Ovary (tissue), 9 donors: ENCODE data around the gene THSD8. TPM values are rescaled to one million over a fixed set of nuclear protein-coding genes. Genes with fewer than 3 reads are reported as not detected.

Experiments used
- DNase-seq, 5 donors: peaks; one replicate each; pipeline ENCODE4 v3.0.0-alpha.2; 2019 to 2020
- H3K27ac ChIP-seq, 2 donors: fragments of 200-600 bp; one replicate each; pipeline versions ENCODE4 v1.5.1 to v1.8.0; 2019 to 2022
- H3K27me3 ChIP-seq: fragments of 200-600 bp; one replicate; pipeline ENCODE4 v1.8.0; 2022
- H3K36me3 ChIP-seq: fragments of 200-600 bp; sonication (generic); one replicate; pipeline ENCODE4 v1.5.1; 2019
- H3K4me1 ChIP-seq: one replicate; pipeline ENCODE4 v1.8.1; 2013; ENCODE audit warnings: mild to moderate bottlenecking, moderate library complexity; ENCODE audit not compliant: insufficient read depth
- H3K4me3 ChIP-seq: fragments of 200-600 bp; sonication (generic); one replicate; pipeline ENCODE4 v1.5.1; 2017
- H3K9me3 ChIP-seq, 2 donors: fragments of 200-600 bp in 1 of 2; sonication (generic) in 1 of 2; one replicate each; pipeline versions ENCODE4 v1.5.1 to v1.8.1; 2013 to 2019; ENCODE audit warnings: mild to moderate bottlenecking in 1 of 2, moderate library complexity in 1 of 2
- CTCF ChIP-seq, 3 donors: fragments of 450-650 bp in 2 of 3; fragments of 200-600 bp in 1 of 3; IDR thresholded peaks; one replicate each; pipeline versions ENCODE4 v1.5.1 to v1.8.0; 2016 to 2022; ENCODE audit warnings: antibody characterized with exemption in 3 of 3, mild to moderate bottlenecking in 1 of 3
- EP300 ChIP-seq: sonication (generic); formaldehyde crosslinking; IDR thresholded peaks from one replicate; pipeline ENCODE4 v1.6.1; 2017; ENCODE audit warnings: antibody characterized with exemption
- POLR2A ChIP-seq: fragments of 450-650 bp; IDR thresholded peaks from one replicate; pipeline ENCODE4 v1.6.1; 2017; ENCODE audit warnings: antibody characterized with exemption, mild to moderate bottlenecking, moderate library complexity
- WGBS, 3 donors: extraction: QIAGEN DNeasy Blood & Tissue Kit in 1 of 3; methylation state at CpG; one replicate each; pipeline versions ENCODE4 v1.1.5 to v1.1.7; 2013 to 2017; 5-methylcytosine and 5-hydroxymethylcytosine counted together
- intact Hi-C, 4 donors: fragments of 100-400 bp; cut with DNase I; formaldehyde crosslinking; loops; one replicate each; pipeline versions ENCODE4 v1.11.0 to v1.15.1; 2022 to 2023
- polyA plus RNA-seq, 2 donors: library from polyadenylated mRNA; stranded (reverse); fragments of 200-250 nt in 1 of 2; fragments of 350-450 nt in 1 of 2; fragmentation: Illumina TruSeq in 1 of 2; extraction: RNeasy Lipid Tissue Mini Kit (QIAGEN cat#74804) in 1 of 2; gene quantifications; one replicate each; pipeline ENCODE4 v1.2.3, GENCODE V29; 2013 to 2014
- total RNA-seq, 7 donors: library from RNA; depleted of rRNA in 2 of 7; stranded (reverse); fragments of >200 nt in 2 of 7; fragmentation: NEBNext Ultra II Directional in 3 of 7; extraction: Animal tissue kit (Norgen Biotek cat#: 25700) in 3 of 7; gene quantifications; one replicate each; pipeline versions ENCODE4 v1.1.0 to v1.2.4, GENCODE V29; 2016 to 2023
- donor health status: DM: no; HTN: no; CAD: no; lungs with moderate emphysema.
- donor health status: DM: no; HTN: no; CAD: no.
- donor health status: Bipolar disorder and iron deficiency.
- donor health status: DM: yes; HTN: yes; CAD: no.
- donor health status: DM: no; HTN: no; CAD: no.
- donor health status: DM: yes; HTN: yes; CAD: no.

The THSD8 gene
- total and polyA plus RNA-seq, 9 donors, result 0.71 to 7.2 (median 2.6) TPM; not detected in 1

GRCh38 chr19:12799742-12800465, 2.0 kb upstream of the THSD8 start:
- Histone ChIP-seq H3K27ac (no peak overlapping the region), H3K4me3 (no peak overlapping the region)
- TF ChIP-seq POLR2A (no peak), EP300 (no peak)

GRCh38 chr19:12800466-12800770, 1.5 kb upstream of the THSD8 start:
- H3K27ac ChIP-seq, result no peak overlapping the region
- peak overlapping the region; percentile 78 for H3K4me3 ChIP-seq
- intact Hi-C loops, result loop anchor here in 3 of 4 donors (5.0 kb wide), 1 partner anchor 33 kb away; no protein-coding TSS in a partner anchor
- WGBS, 3 donors, result 50 to 75% (median 73%) methylated on average over 1 of the region's 1 CpG
- H3K27me3 ChIP-seq, result no peaks in the 10 kb centered on the region
- H3K4me1 ChIP-seq, result peaks cover 4% of the 10 kb centered on the region
- no peaks in the 10 kb centered on the region for H3K9me3 ChIP-seq
- no peak for DNase-seq
- TF ChIP-seq EP300 (no peak), CTCF (IDR thresholded peaks at IDR 0.05) (no peak), POLR2A (no peak)
- H3K36me3 ChIP-seq, result no peaks in the 10 kb centered on the region

More at GRCh38 chr19:12799742-12800465, 2.0 kb upstream of the THSD8 start:
- no peaks in the 10 kb centered on the region for H3K36me3 ChIP-seq
- intact Hi-C loops, result loop anchor here (5.0 kb wide), 2 partner anchors 33 to 38 kb away; no protein-coding TSS in a partner anchor
- H3K4me1 ChIP-seq, result peaks cover 4% of the 10 kb centered on the region
- WGBS, 3 donors, result 83 to 87% (median 83%) methylated on average over 18 of the region's 18 CpGs
- no peaks in the 10 kb centered on the region for H3K9me3 ChIP-seq
- DNase-seq, result peak in 2 of 5 donors; percentile 25 to 29
- H3K27me3 ChIP-seq, result no peaks in the 10 kb centered on the region

- H3K27ac ChIP-seq, result peak overlapping the region; percentile 44 to 75
- H3K4me3 ChIP-seq, result peak overlapping the region; percentile 78
- peak in 2 of 5 donors; percentile 48 to 54 for DNase-seq
- peaks cover 4% of the 10 kb centered on the region for H3K4me1 ChIP-seq
- intact Hi-C loops, result loop anchor here in 3 of 4 donors (5.0 kb wide), 1 partner anchor 34 kb away; no protein-coding TSS in a partner anchor
- WGBS, 3 donors, result 2 to 5% (median 4%) methylated on average over 36 to 38 of the region's 38 CpGs
- H3K36me3 ChIP-seq, result no peaks in the 10 kb centered on the region
- peak in 1 of 3 donors; percentile 3 for TF ChIP-seq CTCF (IDR thresholded peaks at IDR 0.05)
- no peak for TF ChIP-seq EP300
- TF ChIP-seq POLR2A, result no peak
- H3K9me3 ChIP-seq, result no peaks in the 10 kb centered on the region
- H3K27me3 ChIP-seq, result no peaks in the 10 kb centered on the region
Observed at GRCh38 chr19:12800923-12801465, 875 bp upstream of the THSD8 start.

GRCh38 chr19:12802267-12803106, 618 bp downstream of the THSD8 start:
- TF ChIP-seq CTCF (IDR thresholded peaks at IDR 0.05) (no peak), POLR2A (no peak)
- intact Hi-C loops, result loop anchor here in 3 of 4 donors (5.0 kb wide), 1 partner anchor 35 kb away; no protein-coding TSS in a partner anchor
- Histone ChIP-seq H3K36me3 (no peaks in the 10 kb centered on the region), H3K27me3 (no peaks in the 10 kb centered on the region), H3K4me1 (peaks cover 10% of the 10 kb centered on the region), H3K4me3 (peak overlapping the region; percentile 78), H3K27ac (no peak overlapping the region), H3K9me3 (no peaks in the 10 kb centered on the region)
- peak in 3 of 5 donors; percentile 16 to 32 (median 30) for DNase-seq
- 34 to 38% (median 34%) methylated on average over 22 of the region's 22 CpGs for WGBS, 3 donors
